Activated CD8-positive, alpha-beta memory T cell treated with anti-CD3 and anti-CD28 coated beads, Interleukin-2, amount 50 U/mL, for 24 hours (primary cell): ENCODE results near the gene TMEM234.

Experiments
- DNase-seq: peaks from one replicate; pipeline ENCODE4 v3.0.0-alpha.2; 2020; ENCODE audit errors: extremely low read depth

Gene TMEM234

GRCh38 chr1:32239790-32240139 lies 17.6 kb upstream of the TMEM234 start:
- DNase-seq, result no peak

- no peak for DNase-seq
These were observed 17.2 kb upstream of the TMEM234 start for GRCh38 chr1:32239337-32239736.

GRCh38 chr1:32234792-32235191 lies 12.6 kb upstream of the TMEM234 start:
- DNase-seq, result no peak

GRCh38 chr1:32232558-32233304 lies 10.6 kb upstream of the TMEM234 start:
- DNase-seq, result no peak

- no peak for DNase-seq
These were observed 9.8 kb upstream of the TMEM234 start for GRCh38 chr1:32231843-32232432.

- DNase-seq, result no peak
These were observed 6.6 kb upstream of the TMEM234 start for GRCh38 chr1:32228771-32229170.

- no peak for DNase-seq
These were observed 2.1 kb upstream of the TMEM234 start for GRCh38 chr1:32224285-32224684.

- no peak for DNase-seq
These were observed 1.5 kb upstream of the TMEM234 start for GRCh38 chr1:32223683-32224082.

GRCh38 chr1:32221581-32221979 lies 573 bp downstream of the TMEM234 start:
- DNase-seq, result no peak

- DNase-seq, result no peak
These were observed 1.2 kb downstream of the TMEM234 start for GRCh38 chr1:32220746-32221580.

- no peak for DNase-seq
These were observed 3.1 kb downstream of the TMEM234 start for GRCh38 chr1:32219022-32219421.

- DNase-seq, result no peak
These were observed 5.6 kb downstream of the TMEM234 start for GRCh38 chr1:32216566-32216965.

- DNase-seq, result no peak
These were observed 6.3 kb downstream of the TMEM234 start for GRCh38 chr1:32215629-32216480.

GRCh38 chr1:32208891-32209328 lies 13.2 kb downstream of the TMEM234 start, which contains the start of gene DCDC2B:
Gene DCDC2B (plus strand): TSS chr1:32209089. CDS start chr1:32209094, 5 bp downstream.
- no peak for DNase-seq

- no peak for DNase-seq
These were observed 13.7 kb downstream of the TMEM234 start for GRCh38 chr1:32208469-32208868.

GRCh38 chr1:32205401-32206370 lies 16.5 kb downstream of the TMEM234 start, which contains the start of gene IQCC:
Gene IQCC (plus strand): TSS chr1:32205671. CDS start chr1:32205682, 11 bp downstream.
- peak; percentile 63 for DNase-seq

GRCh38 chr1:32204943-32205361 lies 17.2 kb downstream of the TMEM234 start:
- no peak for DNase-seq

- peak; percentile 59 for DNase-seq
These were observed 20.9 kb downstream of the TMEM234 start for GRCh38 chr1:32201011-32201855.
